Heart right ventricle (tissue), 16 donors: ENCODE results near the gene MASP1. TPM values are rescaled to one million over a fixed set of nuclear protein-coding genes. Genes with fewer than 3 reads are reported as not detected.
A peak's percentile ranks its signal among the peaks of the same experiment; 100 is the strongest.

ENCODE experiments used
- ATAC-seq, 8 donors: fragments of 200-7000 bp; cut with Tn5 transposase; one replicate each; pipeline ENCODE4 v1.9.1; 2020; ENCODE audit warnings: mild to moderate bottlenecking in 8 of 8, moderate library complexity in 8 of 8, moderate number of reproducible peaks in 1 of 8
- DNase-seq, 2 donors: peaks; one replicate each; pipeline ENCODE4 v3.0.0-alpha.2; 2020
- H3K27ac ChIP-seq, 10 donors: fragments of 200-600 bp; sonication (generic) in 2 of 10; one replicate each; pipeline versions ENCODE4 v1.5.0 to v1.8.0; 2020 to 2022; ENCODE audit warnings: mild to moderate bottlenecking in 3 of 10
- H3K27me3 ChIP-seq, 7 donors: fragments of 200-600 bp; one replicate each; pipeline ENCODE4 v1.8.0; 2021 to 2022; ENCODE audit warnings: mild to moderate bottlenecking in 2 of 7
- H3K36me3 ChIP-seq, 9 donors: fragments of 200-600 bp; sonication (generic) in 1 of 9; one replicate each; pipeline versions ENCODE4 v1.5.0 to v1.8.0; 2020 to 2022; ENCODE audit warnings: mild to moderate bottlenecking in 2 of 9
- H3K4me1 ChIP-seq, 9 donors: fragments of 200-600 bp; sonication (generic) in 1 of 9; one replicate each; pipeline versions ENCODE4 v1.5.0 to v1.8.0; 2020 to 2022; ENCODE audit warnings: mild to moderate bottlenecking in 4 of 9
- H3K4me3 ChIP-seq, 10 donors: fragments of 200-600 bp; sonication (generic) in 2 of 10; one replicate each; pipeline versions ENCODE4 v1.5.0 to v1.8.0; 2020 to 2022; ENCODE audit warnings: mild to moderate bottlenecking in 7 of 10, moderate library complexity in 2 of 10
- H3K9me3 ChIP-seq, 11 donors: fragments of 200-600 bp in 10 of 11; sonication (generic) in 2 of 11; one replicate each; pipeline versions ENCODE4 v1.5.0 to v1.8.0; 2013 to 2022; ENCODE audit warnings: mild to moderate bottlenecking in 2 of 11, control low read depth in 1 of 11, moderate library complexity in 1 of 11
- CTCF ChIP-seq, 9 donors: fragments of 200-600 bp; sonication (generic) in 2 of 9; IDR thresholded peaks; one replicate each; pipeline versions ENCODE4 v1.5.0 to v1.8.0; 2021 to 2022; ENCODE audit warnings: antibody characterized with exemption in 9 of 9, mild to moderate bottlenecking in 5 of 9, moderate library complexity in 1 of 9
- WGBS, 2 donors: extraction: QIAGEN DNeasy Blood & Tissue Kit; methylation state at CpG; one replicate each; pipeline ENCODE4 v1.1.7; 2013; ENCODE audit warnings: inconsistent platforms in 1 of 2; 5-methylcytosine and 5-hydroxymethylcytosine counted together
- intact Hi-C, 10 donors: fragments of 100-400 bp; cut with DNase I; formaldehyde crosslinking; loops; one replicate each; pipeline versions ENCODE4 v1.11.1 to v1.14.2; 2022
- polyA plus RNA-seq, 2 donors: library from polyadenylated mRNA; stranded (reverse); fragments of 200-250 nt; gene quantifications; one replicate each; pipeline ENCODE4 v1.2.3, GENCODE V29; 2013
- total RNA-seq, 10 donors: library from RNA; stranded (reverse); fragmentation: NEBNext Ultra II Directional in 3 of 10; extraction: Animal tissue kit (Norgen Biotek cat#: 25700) in 3 of 10; gene quantifications; one replicate each; pipeline versions ENCODE4 v1.2.1 to v1.2.4, GENCODE V29; 2021 to 2023
- donor health status: Arrhythmogenic right ventricular cardiomyopathy.
- donor health status: ischemic (EF 13 %, LVEDD 7.1; RV severe dilation, severe dysfunction).
- donor health status: healthy with polysubstance abuse.
- donor health status: DM: no; HTN: yes; CAD: no.
- donor health status: DM: no; HTN: no; CAD: no.
- donor health status: ischemic (EF 25% LVEDD 6.9; RV normal size, moderate dysfunction).
- donor health status: ischemic (EF 25% LVEDD 5.7; RV mildly dilated, moderate dysfunction).
- donor health status: healthy.
- donor health status: DM: yes; HTN: yes; CAD: no.
- donor health status: Ischemic cardiomyopathy.
- donor health status: ischemic (EF 35%, LVEDD 5.7; RV mildly dilated, moderate dysfunction).
- donor health status: nonischemic (EF 11% LVEDD 7.7; RV severe dilation, severe dysfunction).
- donor health status: DM: yes; HTN: yes; CAD: no.
- donor health status: PGD.
- donor health status: ischemic (EF 29% LVEDD 5.4; RV normal size, mild dysfunction).
- donor health status: nonischemic (EF 23%, LVEDD 6.1; RV moderate dilation, normal function).

MASP1 gene
- total and polyA plus RNA-seq, 12 donors: 51.5 to 274 (median 211) TPM

- no peaks in the 10 kb centered on the region for H3K27me3 ChIP-seq
- no peaks in the 10 kb centered on the region for H3K36me3 ChIP-seq
- no peaks in the 10 kb centered on the region for H3K9me3 ChIP-seq
- TF ChIP-seq CTCF (IDR thresholded peaks at IDR 0.05): no peak
- peaks cover 5 to 45% (median 27%) of the 10 kb centered on the region in 9 donors for H3K4me1 ChIP-seq
- H3K27ac ChIP-seq: peak overlapping the region in 3 of 10 donors; percentile 42 to 79 (median 53)
- H3K4me3 ChIP-seq: no peak overlapping the region
- intact Hi-C loops: loop anchor here in 1 of 10 donors (10.0 kb wide), 1 partner anchor 504 kb away; no protein-coding TSS in a partner anchor
- peak in 7 of 8 donors; percentile 9 to 47 (median 37) for ATAC-seq
- WGBS, 2 donors: 50 to 51% methylated on average over 6 of the region's 6 CpGs
- peak in 1 of 2 donors; percentile 18 for DNase-seq
These were observed 80.8 kb downstream of the MASP1 start for GRCh38 chr3:187210545-187211327.

- Histone ChIP-seq H3K4me3 (no peak overlapping the region), H3K27ac (peak overlapping the region in 4 of 10 donors; percentile 25 to 53 (median 30)), H3K4me1 (peaks cover 5 to 45% (median 27%) of the 10 kb centered on the region in 9 donors), H3K36me3 (no peaks in the 10 kb centered on the region), H3K27me3 (no peaks in the 10 kb centered on the region), H3K9me3 (no peaks in the 10 kb centered on the region)
- no peak for TF ChIP-seq CTCF (IDR thresholded peaks at IDR 0.05)
- DNase-seq (no peak), ATAC-seq (no peak)
- intact Hi-C loops: loop anchor here in 1 of 10 donors (10.0 kb wide), 1 partner anchor 505 kb away; no protein-coding TSS in a partner anchor
- 61 to 65% methylated on average over 1 of the region's 1 CpG for WGBS, 2 donors
These were observed 81.4 kb downstream of the MASP1 start for GRCh38 chr3:187210091-187210490.

GRCh38 chr3:187209491-187209890, 82.0 kb downstream of the MASP1 start:
- Histone ChIP-seq H3K27me3 (no peaks in the 10 kb centered on the region), H3K4me1 (peaks cover 5 to 45% (median 27%) of the 10 kb centered on the region in 9 donors), H3K36me3 (no peaks in the 10 kb centered on the region), H3K4me3 (no peak overlapping the region), H3K27ac (peak overlapping the region in 3 of 10 donors; percentile 25 to 53 (median 34)), H3K9me3 (no peaks in the 10 kb centered on the region)
- no peak for DNase-seq
- no peak for ATAC-seq
- TF ChIP-seq CTCF (IDR thresholded peaks at IDR 0.05): no peak
- intact Hi-C loops: no loop called here

GRCh38 chr3:187208159-187208558, 83.4 kb downstream of the MASP1 start:
- 79 to 82% methylated on average over 1 of the region's 1 CpG for whole genome bisulfite sequencing, 2 donors
- intact Hi-C loops: no loop called here
- TF ChIP-seq CTCF (IDR thresholded peaks at IDR 0.05): no peak
- H3K27ac ChIP-seq: peak overlapping the region in 3 of 10 donors; percentile 4 to 53 (median 28)
- no peak for ATAC-seq
- H3K4me1 ChIP-seq: peaks cover 5 to 45% (median 27%) of the 10 kb centered on the region in 9 donors
- DNase-seq: no peak
- H3K36me3 ChIP-seq: no peaks in the 10 kb centered on the region
- H3K9me3 ChIP-seq: no peaks in the 10 kb centered on the region
- H3K27me3 ChIP-seq: no peaks in the 10 kb centered on the region
- no peak overlapping the region for H3K4me3 ChIP-seq
